ENCODE data around the gene RGS13. TPM values are rescaled to one million over a fixed set of nuclear protein-coding genes. Genes with fewer than 3 reads are reported as not detected.

The RGS13 gene
- total and polyA plus RNA-seq, 2 experiments from 2014 or later: not detected

- no peak for DNase-seq (ENCODE audit: low spot score)
- no peak for TF ChIP-seq REST (IDR thresholded peaks at IDR 0.05; ENCODE audit: unreplicated experiment)
- no peak for TF ChIP-seq JUNB (IDR thresholded peaks at IDR 0.05; ENCODE audit: unreplicated experiment)
- TF ChIP-seq ZNF114 (CRISPR knock-in tag; IDR thresholded peaks at IDR 0.05): no peak
- no peak for TF ChIP-seq CREB1 (CRISPR knock-in tag; IDR thresholded peaks at IDR 0.05; ENCODE audit: low read depth)
- TF ChIP-seq STAT1 (IDR thresholded peaks at IDR 0.05; ENCODE audit: unreplicated experiment): no peak
- Histone ChIP-seq H3F3A (replicated peaks; ENCODE audit: low read depth) (no peaks in the 10 kb centered on the region), H3K27me3 (ENCODE audit: insufficient read depth) (no peaks in the 10 kb centered on the region), H3K36me3 (ENCODE audit: insufficient read depth) (no peaks in the 10 kb centered on the region), H3K27ac (ENCODE audit: low read depth) (no peak overlapping the region), H4K20me1 (replicated peaks; ENCODE audit: insufficient read depth) (no peaks in the 10 kb centered on the region), H3K4me2 (no peak overlapping the region), H3K79me2 (replicated peaks; ENCODE audit: insufficient read depth) (no peaks in the 10 kb centered on the region), H3K4me1 (ENCODE audit: insufficient read depth) (no peaks in the 10 kb centered on the region), H3K4me3 (no peak overlapping the region), H3K9me2 (ENCODE audit: insufficient read depth) (no peaks in the 10 kb centered on the region), H2AFZ (no peak overlapping the region)
- Mint-ChIP-seq H3K4me3 (no peak overlapping the region), H3K9me3 (no peaks in the 10 kb centered on the region), H3K36me3 (ENCODE audit: low read depth) (no peaks in the 10 kb centered on the region), H3K27ac (no peak overlapping the region), H3K27me3 (ENCODE audit: insufficient read depth, low read depth, poor library complexity) (no peaks in the 10 kb centered on the region), H3K4me1 (no peaks in the 10 kb centered on the region)
- no peak for ATAC-seq
Observed at GRCh38 chr1:192608671-192609070, 27.3 kb upstream of the RGS13 start.

GRCh38 chr1:192609110-192610079 lies 26.6 kb upstream of the RGS13 start:
- no peak for ATAC-seq
- H4K20me1 ChIP-seq (replicated peaks; ENCODE audit: insufficient read depth): no peaks in the 10 kb centered on the region
- H3K4me3 ChIP-seq: no peak overlapping the region
- no peak overlapping the region for H3K4me3 Mint-ChIP-seq
- no peaks in the 10 kb centered on the region for H3K36me3 ChIP-seq (ENCODE audit: insufficient read depth)
- no peaks in the 10 kb centered on the region for H3K79me2 ChIP-seq (replicated peaks; ENCODE audit: insufficient read depth)
- H3K36me3 Mint-ChIP-seq (ENCODE audit: low read depth): no peaks in the 10 kb centered on the region
- H3K4me1 ChIP-seq (ENCODE audit: insufficient read depth): no peaks in the 10 kb centered on the region
- no peaks in the 10 kb centered on the region for H3K9me3 Mint-ChIP-seq
- H3K9me2 ChIP-seq (ENCODE audit: insufficient read depth): no peaks in the 10 kb centered on the region
- no peaks in the 10 kb centered on the region for H3K4me1 Mint-ChIP-seq
- H3K27me3 ChIP-seq (ENCODE audit: insufficient read depth): no peaks in the 10 kb centered on the region
- no peaks in the 10 kb centered on the region for H3K27me3 Mint-ChIP-seq (ENCODE audit: insufficient read depth, low read depth, poor library complexity)
- H3K27ac ChIP-seq (ENCODE audit: low read depth): no peak overlapping the region
- no peak overlapping the region for H3K4me2 ChIP-seq
- H3F3A ChIP-seq (replicated peaks; ENCODE audit: low read depth): no peaks in the 10 kb centered on the region
- no peak for DNase-seq (ENCODE audit: low spot score)
- no peak overlapping the region for H2AFZ ChIP-seq
- H3K27ac Mint-ChIP-seq: no peak overlapping the region
- TF ChIP-seq ETS1 (IDR thresholded peaks at IDR 0.05): no peak
- no peak for TF ChIP-seq ZNF114 (CRISPR knock-in tag; IDR thresholded peaks at IDR 0.05)
- TF ChIP-seq CTCF (conservative IDR thresholded peaks at IDR 0.05; ENCODE audit: low read depth in 2 of 2): no peak
- no peak for TF ChIP-seq CREB1 (CRISPR knock-in tag; IDR thresholded peaks at IDR 0.05; ENCODE audit: low read depth)
- TF ChIP-seq NANOG (IDR thresholded peaks at IDR 0.05; ENCODE audit: borderline replicate concordance): no peak
- TF ChIP-seq EZH2 (IDR thresholded peaks at IDR 0.05; ENCODE audit: low read depth, unreplicated experiment): no peak
- TF ChIP-seq EZH2phosphoT487 (IDR thresholded peaks at IDR 0.05; ENCODE audit: unreplicated experiment): no peak
- TF ChIP-seq REST (IDR thresholded peaks at IDR 0.05; ENCODE audit: unreplicated experiment): no peak
- no peak for TF ChIP-seq JUNB (IDR thresholded peaks at IDR 0.05; ENCODE audit: unreplicated experiment)
- no peak for TF ChIP-seq ZNF331 (CRISPR knock-in tag; IDR thresholded peaks at IDR 0.05; ENCODE audit: low read depth)
